Activated T-cell treated with anti-CD3 and anti-CD28 coated beads, Interleukin-2, amount 50 U/mL, for 1 hour (primary cell): ENCODE measurements around the gene NXPE3.
"Not testable (repeated sequence)": the region's sequence is repeated elsewhere in the genome, so short reads cannot be mapped to it uniquely, and the experiment has no call there.

Experiments used
- DNase-seq: peaks from one replicate; pipeline ENCODE4 v3.0.0-alpha.2; 2020

Gene NXPE3

GRCh38 chr3:101779047-101779821 is at the start of gene NXPE3:
NXPE3 (plus strand) TSS chr3:101779211; CDS start chr3:101785597, 6,386 bp downstream.
- DNase-seq = peak; percentile 96

- no peak for DNase-seq
Observed at GRCh38 chr3:101729586-101729985, 49.4 kb upstream of the NXPE3 start.

GRCh38 chr3:101730839-101731238 is 48.2 kb upstream of the NXPE3 start:
- DNase-seq = no peak

GRCh38 chr3:101732240-101732641 is 46.8 kb upstream of the NXPE3 start:
- DNase-seq = no peak

- no peak for DNase-seq
Observed at GRCh38 chr3:101735833-101736232, 43.2 kb upstream of the NXPE3 start.

- not testable (repeated sequence) for DNase-seq
Observed at GRCh38 chr3:101741914-101742313, 37.1 kb upstream of the NXPE3 start.

- no peak for DNase-seq
Observed at GRCh38 chr3:101744811-101745210, 34.2 kb upstream of the NXPE3 start.

GRCh38 chr3:101745934-101746333 is 33.1 kb upstream of the NXPE3 start:
- DNase-seq = not testable (repeated sequence)

GRCh38 chr3:101753386-101754113 is 25.5 kb upstream of the NXPE3 start:
- DNase-seq = peak; percentile 36

GRCh38 chr3:101758224-101758623 is 20.8 kb upstream of the NXPE3 start:
- DNase-seq = no peak

GRCh38 chr3:101762041-101762646 is 16.9 kb upstream of the NXPE3 start:
- DNase-seq = no peak

- not testable (repeated sequence) for DNase-seq
Observed at GRCh38 chr3:101777745-101778281, 1.2 kb upstream of the NXPE3 start.

- no peak for DNase-seq
Observed at GRCh38 chr3:101778385-101779046, 495 bp upstream of the NXPE3 start.

- no peak for DNase-seq
Observed at GRCh38 chr3:101779822-101780381, 891 bp downstream of the NXPE3 start.

GRCh38 chr3:101780661-101781060 is 1.6 kb downstream of the NXPE3 start:
- no peak for DNase-seq

- DNase-seq = no peak
Observed at GRCh38 chr3:101781166-101781565, 2.2 kb downstream of the NXPE3 start.

GRCh38 chr3:101784855-101785613 is 6.0 kb downstream of the NXPE3 start:
- no peak for DNase-seq

GRCh38 chr3:101791778-101792177 is 12.8 kb downstream of the NXPE3 start:
- no peak for DNase-seq

- no peak for DNase-seq
Observed at GRCh38 chr3:101796077-101796680, 17.2 kb downstream of the NXPE3 start.

GRCh38 chr3:101801174-101801573 is 22.2 kb downstream of the NXPE3 start:
- no peak for DNase-seq

- DNase-seq = no peak
Observed at GRCh38 chr3:101802179-101802578, 23.2 kb downstream of the NXPE3 start.
